GM23248 (cell line): Measurements from ENCODE around the gene LRRC45. TPM values are rescaled to one million over a fixed set of nuclear protein-coding genes. Genes with fewer than 3 reads are reported as not detected.

ENCODE experiments used
- DNase-seq: peaks from one replicate; pipeline ENCODE4 v3.0.0-alpha.2; 2015
- H2AFZ ChIP-seq: fragments of 200-600 bp; sonication (generic); 2 replicates; pipeline ENCODE4 v1.6.1; 2016; ENCODE audit warnings: antibody characterized with exemption
- H3F3A ChIP-seq: fragments of 200-600 bp; sonication (generic); 2 replicates; pipeline ENCODE4 v1.6.1; 2016; ENCODE audit warnings: mild to moderate bottlenecking, antibody characterized with exemption, mixed run types; ENCODE audit not compliant: insufficient read depth
- H3K27ac ChIP-seq: fragments of 200-600 bp; sonication (generic); 2 replicates; pipeline ENCODE4 v1.5.1; 2016; ENCODE audit warnings: mild to moderate bottlenecking
- H3K27me3 ChIP-seq: fragments of 200-600 bp; sonication (generic); replicated peaks from 2 replicates; pipeline ENCODE4 v1.6.1; 2016; ENCODE audit warnings: mild to moderate bottlenecking; ENCODE audit not compliant: insufficient read depth
- H3K36me3 ChIP-seq: fragments of 200-600 bp; sonication (generic); 2 replicates; pipeline ENCODE4 v1.6.1; 2016; ENCODE audit warnings: low read depth, mild to moderate bottlenecking
- H3K4me1 ChIP-seq: fragments of 200-600 bp; sonication (generic); 2 replicates; pipeline ENCODE4 v1.6.1; 2016; ENCODE audit warnings: mild to moderate bottlenecking; ENCODE audit not compliant: insufficient read depth
- H3K4me2 ChIP-seq: fragments of 200-600 bp; sonication (generic); one replicate; pipeline ENCODE4 v1.6.1; 2016; ENCODE audit warnings: mild to moderate bottlenecking; ENCODE audit not compliant: unreplicated experiment
- H3K4me3 ChIP-seq: fragments of 200-600 bp; sonication (generic); 2 replicates; pipeline ENCODE4 v1.5.1; 2016; ENCODE audit warnings: mild to moderate bottlenecking
- H3K79me2 ChIP-seq: fragments of 200-600 bp; sonication (generic); 2 replicates; pipeline ENCODE4 v1.6.1; 2016; ENCODE audit warnings: mild to moderate bottlenecking; ENCODE audit not compliant: insufficient read depth
- H3K9ac ChIP-seq: fragments of 200-600 bp; sonication (generic); 2 replicates; pipeline ENCODE4 v1.6.1; 2016; ENCODE audit warnings: mild to moderate bottlenecking
- H3K9me2 ChIP-seq: fragments of 200-600 bp; sonication (generic); 2 replicates; pipeline ENCODE4 v1.6.1; 2016; ENCODE audit warnings: mixed run types, mild to moderate bottlenecking, moderate library complexity; ENCODE audit not compliant: insufficient read depth
- H3K9me3 ChIP-seq: fragments of 200-600 bp; sonication (generic); one replicate; pipeline ENCODE4 v1.6.1; 2017; ENCODE audit warnings: low read depth
- H4K20me1 ChIP-seq: fragments of 200-600 bp; sonication (generic); 2 replicates; pipeline ENCODE4 v1.6.0; 2016; ENCODE audit not compliant: insufficient read depth
- EZH2 ChIP-seq: fragments of 200-600 bp; sonication (generic); IDR thresholded peaks from 2 replicates; pipeline ENCODE4 v1.6.1; 2018; ENCODE audit warnings: antibody characterized with exemption, mild to moderate bottlenecking; ENCODE audit not compliant: insufficient read depth, poor library complexity, severe bottlenecking
- EZH2phosphoT487 ChIP-seq: fragments of 200-600 bp; sonication (generic); IDR thresholded peaks from 2 replicates; pipeline ENCODE4 v1.6.1; 2018; ENCODE audit warnings: antibody characterized with exemption, moderate library complexity, mild to moderate bottlenecking, low read depth; ENCODE audit not compliant: insufficient read depth
- WGBS, 2 experiments: methylation state at CpG; one replicate each; pipeline ENCODE4 v1.1.6; 2015 to 2017; ENCODE audit warnings: low lambda C conversion rate in 2 of 2, low coverage in 1 of 2; ENCODE audit errors: missing lambda C conversion rate in 2 of 2; 5-methylcytosine and 5-hydroxymethylcytosine counted together
- in situ Hi-C: fragments of 300-500 bp; cut with MboI; formaldehyde crosslinking; loops from 2 replicates; pipeline ENCODE4 v1.15.0; 2020
- polyA plus RNA-seq: library from polyadenylated mRNA; unstranded; fragments of >200 nt; fragmentation: Nextera tagmentation; extraction: Ambion mirVana; gene quantifications from 2 replicates; pipeline ENCODE4 v1.2.1, GENCODE V29; 2016
- total RNA-seq: library from RNA; depleted of rRNA; stranded (reverse); fragments of >200 nt; shearing (Covaris generic); gene quantifications from 2 replicates; pipeline ENCODE4 v1.2.3, GENCODE V29; 2014

Gene LRRC45
- total and polyA plus RNA-seq, 2 experiments from 2014 or later, result 4.5 to 14.8 TPM

DNA sequence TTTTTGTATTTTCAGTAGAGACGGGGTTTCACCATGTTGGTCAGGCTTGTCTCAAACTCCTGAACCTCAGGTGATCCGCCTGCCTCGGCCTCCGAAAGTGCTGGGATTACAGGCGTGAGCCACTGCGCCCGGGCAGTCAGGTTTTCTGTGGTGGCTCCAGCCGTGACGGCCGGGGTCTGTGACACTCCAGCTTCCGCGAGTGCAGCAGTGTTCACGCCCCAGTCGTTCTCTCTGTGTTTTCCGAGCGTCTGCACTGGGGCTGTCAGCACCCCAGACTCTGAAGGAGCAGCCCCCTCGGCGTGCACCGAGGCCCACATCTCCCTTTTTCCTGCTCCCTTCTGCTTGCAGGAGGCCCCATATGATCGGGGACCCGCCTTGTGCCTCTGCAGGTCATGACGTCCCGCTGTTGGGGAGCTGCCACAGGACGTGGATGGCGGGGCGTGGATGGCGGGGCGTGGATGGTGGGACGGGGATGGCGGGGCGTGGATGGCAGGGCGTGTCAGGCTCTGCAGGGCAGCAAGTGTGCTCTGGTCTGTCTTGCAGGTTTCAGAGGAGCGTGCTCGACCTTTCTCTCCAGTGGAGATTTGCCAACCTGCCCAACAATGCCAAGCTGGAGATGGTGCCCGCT, 40.0 kb upstream of the LRRC45 start:
- H3K36me3 ChIP-seq, result no peaks in the 10 kb centered on the region; the same call in 1 of the 2 replicates
- H3K4me1 ChIP-seq, result no peaks in the 10 kb centered on the region
- in situ Hi-C loops, result no loop called here
- no peak overlapping the region for H3K27ac ChIP-seq
- no peaks in the 10 kb centered on the region for H3F3A ChIP-seq
- no peak overlapping the region for H3K4me2 ChIP-seq
- H4K20me1 ChIP-seq, result no peaks in the 10 kb centered on the region
- 0 out of 2 replicates have a peak, but pooled peaks cover 6% of the 10 kb centered on the region for H3K79me2 ChIP-seq
- no peaks in the 10 kb centered on the region for H3K27me3 ChIP-seq
- 95% methylated on average over 30 to 35 of the region's 35 CpGs for WGBS, 2 experiments
- H3K9me2 ChIP-seq, result no peaks in the 10 kb centered on the region
- no peaks in the 10 kb centered on the region for H3K9me3 ChIP-seq
- H2AFZ ChIP-seq, result no peak overlapping the region
- H3K9ac ChIP-seq, result no peak overlapping the region
- no peak overlapping the region for H3K4me3 ChIP-seq
- TF ChIP-seq EZH2 (no peak), EZH2phosphoT487 (no peak)
- no peak for DNase-seq

- Histone ChIP-seq H3K9me2 (no peaks in the 10 kb centered on the region), H3K27ac (no peak overlapping the region), H3K4me3 (no peak overlapping the region), H3K27me3 (no peaks in the 10 kb centered on the region), H2AFZ (no peak overlapping the region), H3K36me3 (no peaks in the 10 kb centered on the region; the same call in 1 of the 2 replicates), H3K9me3 (no peaks in the 10 kb centered on the region), H3K4me1 (no peaks in the 10 kb centered on the region), H3K9ac (no peak overlapping the region), H3K79me2 (0 out of 2 replicates have a peak, but pooled peaks cover 6% of the 10 kb centered on the region), H3F3A (no peaks in the 10 kb centered on the region), H3K4me2 (no peak overlapping the region), H4K20me1 (no peaks in the 10 kb centered on the region)
- no peak for DNase-seq
- TF ChIP-seq EZH2phosphoT487 (no peak), EZH2 (no peak)
- in situ Hi-C loops, result no loop called here
- 94 to 95% methylated on average over 26 of the region's 26 CpGs for WGBS, 2 experiments
These were observed 39.3 kb upstream of the LRRC45 start for GRCh38 chr17:81983639-81984373.

GRCh38 chr17:81984773-81985410, 38.2 kb upstream of the LRRC45 start:
- no peak overlapping the region for H3K4me3 ChIP-seq
- TF ChIP-seq EZH2phosphoT487, result no peak
- TF ChIP-seq EZH2, result no peak
- no peaks in the 10 kb centered on the region for H3F3A ChIP-seq
- H3K27me3 ChIP-seq, result no peaks in the 10 kb centered on the region
- H2AFZ ChIP-seq, result no peak overlapping the region
- no peak overlapping the region for H3K4me2 ChIP-seq
- H3K4me1 ChIP-seq, result no peaks in the 10 kb centered on the region
- in situ Hi-C loops, result no loop called here
- H3K79me2 ChIP-seq, result no peaks in the 10 kb centered on the region
- no peak overlapping the region for H3K27ac ChIP-seq
- H3K36me3 ChIP-seq, result no peaks in the 10 kb centered on the region; the same call in 1 of the 2 replicates
- H4K20me1 ChIP-seq, result no peaks in the 10 kb centered on the region
- WGBS, 2 experiments, result 89 to 90% methylated on average over 13 to 21 of the region's 21 CpGs
- H3K9me2 ChIP-seq, result no peaks in the 10 kb centered on the region
- H3K9ac ChIP-seq, result no peak overlapping the region
- no peak for DNase-seq
- H3K9me3 ChIP-seq, result no peaks in the 10 kb centered on the region

DNA sequence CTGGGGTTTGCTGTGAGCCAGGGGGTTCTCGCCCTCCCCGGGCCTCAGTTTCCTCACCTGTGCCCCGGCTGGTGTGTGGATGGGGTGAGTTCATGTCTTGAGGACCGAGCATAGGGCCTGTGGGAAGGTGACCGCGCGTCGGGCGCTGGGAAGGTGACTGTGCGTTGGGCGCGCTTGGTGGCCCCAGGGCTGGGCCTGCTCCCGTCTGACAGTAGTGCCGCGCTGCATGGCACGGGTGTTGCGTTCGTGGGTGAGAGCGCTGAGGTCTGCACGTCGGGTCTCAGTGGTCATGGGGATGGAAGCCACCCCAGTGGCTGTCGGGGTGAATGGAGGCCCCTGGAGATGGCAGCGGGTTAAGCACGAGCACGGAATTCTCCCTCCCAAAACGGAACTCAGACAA, 36.5 kb upstream of the LRRC45 start:
- no peak overlapping the region for H3K27ac ChIP-seq
- H3K4me3 ChIP-seq, result no peak overlapping the region
- no peaks in the 10 kb centered on the region for H3F3A ChIP-seq
- DNase-seq, result no peak
- no peaks in the 10 kb centered on the region for H3K36me3 ChIP-seq
- no peaks in the 10 kb centered on the region for H3K9me2 ChIP-seq
- no peaks in the 10 kb centered on the region for H3K79me2 ChIP-seq
- in situ Hi-C loops, result no loop called here
- no peak overlapping the region for H3K9ac ChIP-seq
- no peaks in the 10 kb centered on the region for H4K20me1 ChIP-seq
- TF ChIP-seq EZH2 (no peak), EZH2phosphoT487 (no peak)
- H3K27me3 ChIP-seq, result no peaks in the 10 kb centered on the region
- H3K9me3 ChIP-seq, result no peaks in the 10 kb centered on the region
- H3K4me2 ChIP-seq, result no peak overlapping the region
- H2AFZ ChIP-seq, result no peak overlapping the region
- 93% methylated on average over 26 of the region's 26 CpGs for WGBS, 2 experiments
- peaks cover 3% of the 10 kb centered on the region for H3K4me1 ChIP-seq
